Measurements from ENCODE around the gene RIN3. TPM values are rescaled to one million over a fixed set of nuclear protein-coding genes. Genes with fewer than 3 reads are reported as not detected.
A peak's percentile ranks its signal among the peaks of the same experiment; 100 is the strongest.

The RIN3 gene
- total RNA-seq, 1 donor from 2014 or later = 2.9 TPM

- Histone ChIP-seq H3K27me3 (ENCODE audit: control insufficient read depth, insufficient read depth, low read length) (no peaks in the 10 kb centered on the region), H3K4me3 (ENCODE audit: low read depth, low read length) (no peak overlapping the region), H3K36me3 (ENCODE audit: control insufficient read depth, insufficient read depth, low read length) (peaks cover 1% of the 10 kb centered on the region)
- DNase-seq (ENCODE audit: low read depth) = no peak
- no peak for TF ChIP-seq CTCF (IDR thresholded peaks at IDR 0.05; ENCODE audit: insufficient read depth, low read length, severe bottlenecking)
- peak; percentile 23 for FAIRE-seq
Measured at GRCh38 chr14:92651106-92651757, 137.7 kb downstream of the RIN3 start.

GRCh38 chr14:92651758-92652406 is 138.3 kb downstream of the RIN3 start:
- FAIRE-seq (no peak), DNase-seq (ENCODE audit: low read depth) (no peak)
- H3K4me3 ChIP-seq (ENCODE audit: low read depth, low read length) = no peak overlapping the region
- peaks cover 1% of the 10 kb centered on the region for H3K36me3 ChIP-seq (ENCODE audit: control insufficient read depth, insufficient read depth, low read length)
- H3K27me3 ChIP-seq (ENCODE audit: control insufficient read depth, insufficient read depth, low read length) = no peaks in the 10 kb centered on the region
- TF ChIP-seq CTCF (IDR thresholded peaks at IDR 0.05; ENCODE audit: insufficient read depth, low read length, severe bottlenecking) = no peak

- Histone ChIP-seq H3K36me3 (ENCODE audit: control insufficient read depth, insufficient read depth, low read length) (peaks cover 1% of the 10 kb centered on the region), H3K27me3 (ENCODE audit: control insufficient read depth, insufficient read depth, low read length) (no peaks in the 10 kb centered on the region), H3K4me3 (ENCODE audit: low read depth, low read length) (no peak overlapping the region)
- TF ChIP-seq CTCF (IDR thresholded peaks at IDR 0.05; ENCODE audit: insufficient read depth, low read length, severe bottlenecking) = no peak
- no peak for FAIRE-seq
- DNase-seq (ENCODE audit: low read depth) = no peak
Measured at GRCh38 chr14:92652413-92653151, 139.0 kb downstream of the RIN3 start.

GRCh38 chr14:92653162-92653651 is 139.6 kb downstream of the RIN3 start:
- no peak overlapping the region for H3K4me3 ChIP-seq (ENCODE audit: low read depth, low read length)
- DNase-seq (ENCODE audit: low read depth) (no peak), FAIRE-seq (no peak)
- peaks cover 1% of the 10 kb centered on the region for H3K36me3 ChIP-seq (ENCODE audit: control insufficient read depth, insufficient read depth, low read length)
- no peaks in the 10 kb centered on the region for H3K27me3 ChIP-seq (ENCODE audit: control insufficient read depth, insufficient read depth, low read length)
- no peak for TF ChIP-seq CTCF (IDR thresholded peaks at IDR 0.05; ENCODE audit: insufficient read depth, low read length, severe bottlenecking)

GRCh38 chr14:92654239-92654901 is 140.8 kb downstream of the RIN3 start:
- FAIRE-seq = no peak
- H3K4me3 ChIP-seq (ENCODE audit: low read depth, low read length) = no peak overlapping the region
- H3K27me3 ChIP-seq (ENCODE audit: control insufficient read depth, insufficient read depth, low read length) = no peaks in the 10 kb centered on the region
- DNase-seq (ENCODE audit: low read depth) = no peak
- H3K36me3 ChIP-seq (ENCODE audit: control insufficient read depth, insufficient read depth, low read length) = peaks cover 1% of the 10 kb centered on the region
- TF ChIP-seq CTCF (IDR thresholded peaks at IDR 0.05; ENCODE audit: insufficient read depth, low read length, severe bottlenecking) = no peak
